Prostate gland (tissue), 2 donors: ENCODE data around the gene LVRN.

ENCODE experiments used
- POLR2A ChIP-seq: fragments of 450-650 bp; IDR thresholded peaks from one replicate; pipeline ENCODE4 v1.6.1; 2016; ENCODE audit warnings: antibody characterized with exemption, mild to moderate bottlenecking
- POLR2AphosphoS5 ChIP-seq: sonication (generic); formaldehyde crosslinking; IDR thresholded peaks from one replicate; pipeline ENCODE4 v1.6.1; 2017; ENCODE audit warnings: antibody characterized with exemption
- TF ChIP-seq, protein P1 (sequence below), 4 experiments: fragments of 200-600 bp in 2 of 4; fragments of 450-650 bp in 2 of 4; sonication (generic) in 2 of 4; IDR thresholded peaks; 1 replicate in 3 of 4; 2 replicates in 1 of 4; pipeline ENCODE4 v1.5.1; 2016 to 2019; ENCODE audit warnings: antibody characterized with exemption in 4 of 4, mild to moderate bottlenecking in 2 of 4, moderate library complexity in 2 of 4

DNA sequence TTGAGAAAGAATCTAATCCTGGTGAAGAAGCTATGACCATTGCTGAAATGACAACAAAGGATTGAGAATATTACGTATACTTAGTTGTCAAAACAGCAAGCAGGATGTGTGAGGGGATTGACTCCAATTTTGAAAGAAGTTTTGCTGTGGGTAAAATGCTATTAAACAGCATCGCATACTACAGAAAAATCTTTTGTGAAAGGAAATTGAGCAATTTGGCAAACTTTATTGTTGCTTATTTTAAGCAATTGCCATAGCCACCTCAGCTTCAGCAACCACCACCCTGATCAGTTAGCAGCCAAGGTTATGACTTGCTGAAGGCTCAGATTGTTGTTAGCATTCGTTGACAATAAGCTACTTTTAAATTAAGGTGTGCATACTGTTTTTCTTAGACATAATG lies 47.5 kb downstream of the LVRN start:
- TF ChIP-seq, protein P1, sequence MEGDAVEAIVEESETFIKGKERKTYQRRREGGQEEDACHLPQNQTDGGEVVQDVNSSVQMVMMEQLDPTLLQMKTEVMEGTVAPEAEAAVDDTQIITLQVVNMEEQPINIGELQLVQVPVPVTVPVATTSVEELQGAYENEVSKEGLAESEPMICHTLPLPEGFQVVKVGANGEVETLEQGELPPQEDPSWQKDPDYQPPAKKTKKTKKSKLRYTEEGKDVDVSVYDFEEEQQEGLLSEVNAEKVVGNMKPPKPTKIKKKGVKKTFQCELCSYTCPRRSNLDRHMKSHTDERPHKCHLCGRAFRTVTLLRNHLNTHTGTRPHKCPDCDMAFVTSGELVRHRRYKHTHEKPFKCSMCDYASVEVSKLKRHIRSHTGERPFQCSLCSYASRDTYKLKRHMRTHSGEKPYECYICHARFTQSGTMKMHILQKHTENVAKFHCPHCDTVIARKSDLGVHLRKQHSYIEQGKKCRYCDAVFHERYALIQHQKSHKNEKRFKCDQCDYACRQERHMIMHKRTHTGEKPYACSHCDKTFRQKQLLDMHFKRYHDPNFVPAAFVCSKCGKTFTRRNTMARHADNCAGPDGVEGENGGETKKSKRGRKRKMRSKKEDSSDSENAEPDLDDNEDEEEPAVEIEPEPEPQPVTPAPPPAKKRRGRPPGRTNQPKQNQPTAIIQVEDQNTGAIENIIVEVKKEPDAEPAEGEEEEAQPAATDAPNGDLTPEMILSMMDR (IDR thresholded peaks at IDR 0.05), result no peak
- no peak for TF ChIP-seq POLR2A
- no peak for TF ChIP-seq POLR2AphosphoS5
